GM20000 (cell line): ENCODE results near the gene AK5.

ENCODE experiments used
- DNase-seq: peaks from one replicate; pipeline ENCODE4 v3.0.0; 2012; ENCODE audit warnings: low spot score
- CTCF ChIP-seq: IDR thresholded peaks from 2 replicates; pipeline ENCODE4 v1.5.1; 2012; ENCODE audit warnings: mild to moderate bottlenecking, control low read depth; ENCODE audit errors: extremely low read depth, missing control alignments

The AK5 gene

GRCh38 chr1:77382366-77382765 lies 100.5 kb downstream of the AK5 start:
- no peak for DNase-seq
- TF ChIP-seq CTCF, result no peak

GRCh38 chr1:77383236-77383635 lies 101.4 kb downstream of the AK5 start:
- no peak for TF ChIP-seq CTCF
- DNase-seq, result no peak

- no peak for DNase-seq
- TF ChIP-seq CTCF, result no peak
Observed at GRCh38 chr1:77385551-77385950, 103.7 kb downstream of the AK5 start.

GRCh38 chr1:77386276-77386675 lies 104.5 kb downstream of the AK5 start:
- no peak for TF ChIP-seq CTCF
- DNase-seq, result no peak

- no peak for TF ChIP-seq CTCF
- DNase-seq, result no peak
Observed at GRCh38 chr1:77387553-77387952, 105.7 kb downstream of the AK5 start.

- DNase-seq, result no peak
- TF ChIP-seq CTCF, result no peak
Observed at GRCh38 chr1:77388661-77389060, 106.8 kb downstream of the AK5 start.

GRCh38 chr1:77392486-77392885 lies 110.7 kb downstream of the AK5 start:
- DNase-seq, result no peak
- TF ChIP-seq CTCF, result no peak
